ENCODE data around the gene IP6K1.

Gene IP6K1

DNA sequence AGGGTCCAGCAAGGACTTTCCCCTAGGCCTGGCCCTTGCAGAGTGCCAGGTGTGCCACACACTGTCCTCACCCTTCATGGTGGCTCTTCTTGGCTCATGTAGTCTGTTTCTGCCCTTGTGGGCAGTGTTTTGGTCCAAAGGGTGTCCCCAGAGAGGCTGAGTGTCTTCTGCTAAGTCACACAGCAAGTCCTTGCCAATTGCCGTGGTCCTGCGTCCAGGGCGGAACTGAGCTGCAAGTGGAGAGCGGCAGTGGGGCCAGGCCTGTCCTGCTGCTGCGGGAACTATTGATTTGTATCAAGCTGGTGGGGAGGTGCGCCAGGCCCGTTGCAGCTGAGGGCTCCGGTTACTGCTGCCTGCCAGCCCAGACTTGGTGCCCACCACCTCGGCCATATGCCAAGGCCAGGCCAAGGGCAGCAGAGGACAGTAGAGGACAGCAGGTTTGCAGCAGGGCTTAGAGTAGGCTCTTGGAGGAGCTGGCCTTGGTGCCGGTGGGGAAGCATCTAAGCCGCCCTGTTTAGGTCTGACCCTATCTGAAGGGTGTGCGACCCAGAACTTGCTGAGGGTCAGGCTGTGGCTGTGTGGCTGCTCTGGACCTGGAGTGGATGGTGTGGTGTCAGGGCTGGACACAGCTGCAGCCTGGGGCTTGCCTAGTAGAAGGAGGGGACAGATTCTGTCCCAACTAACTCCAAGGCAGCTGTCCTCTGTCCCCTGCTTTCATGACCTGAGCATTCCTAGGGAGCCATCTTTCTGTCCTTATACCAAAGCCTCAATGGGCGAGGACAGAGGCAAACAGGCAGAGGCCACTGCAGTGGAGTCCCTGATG is 71.4 kb downstream of the IP6K1 start:
- no peaks in the 10 kb centered on the region for H3K9me3 ChIP-seq (ENCODE audit: control insufficient read depth in 5 of 5, low read length in 5 of 5)
- H3K27me3 ChIP-seq (ENCODE audit: control insufficient read depth in 5 of 5, insufficient read depth in 4 of 5, low read length in 5 of 5) = peaks cover 0 to 2% (median 0%) of the 10 kb centered on the region in 5 donors
- no peak overlapping the region for H3K27ac ChIP-seq (ENCODE audit: low read depth, low read length)
- H3K4me1 ChIP-seq (ENCODE audit: control insufficient read depth in 5 of 5, insufficient read depth in 5 of 5, low read length in 5 of 5) = peaks cover 0 to 21% (median 16%) of the 10 kb centered on the region in 5 donors
- H3K9ac ChIP-seq (ENCODE audit: low read length in 5 of 5) = no peak overlapping the region
- no peak overlapping the region for H3K4me3 ChIP-seq (ENCODE audit: low read depth in 1 of 5, low read length in 5 of 5)
- peaks cover 0 to 56% (median 30%) of the 10 kb centered on the region in 5 donors for H3K36me3 ChIP-seq (ENCODE audit: control insufficient read depth in 5 of 5, insufficient read depth in 5 of 5, low read length in 5 of 5)

GRCh38 chr3:49713336-49714105 is 72.8 kb downstream of the IP6K1 start:
- Histone ChIP-seq H3K36me3 (ENCODE audit: control insufficient read depth in 5 of 5, insufficient read depth in 5 of 5, low read length in 5 of 5) (peaks cover 0 to 56% (median 31%) of the 10 kb centered on the region in 5 donors), H3K4me1 (ENCODE audit: control insufficient read depth in 5 of 5, insufficient read depth in 5 of 5, low read length in 5 of 5) (peaks cover 0 to 8% (median 3%) of the 10 kb centered on the region in 5 donors), H3K9me3 (ENCODE audit: control insufficient read depth in 5 of 5, low read length in 5 of 5) (no peaks in the 10 kb centered on the region), H3K27me3 (ENCODE audit: control insufficient read depth in 5 of 5, insufficient read depth in 4 of 5, low read length in 5 of 5) (no peaks in the 10 kb centered on the region), H3K27ac (ENCODE audit: low read depth, low read length) (no peak overlapping the region), H3K9ac (ENCODE audit: low read length in 5 of 5) (no peak overlapping the region), H3K4me3 (ENCODE audit: low read depth in 1 of 5, low read length in 5 of 5) (no peak overlapping the region)

DNA sequence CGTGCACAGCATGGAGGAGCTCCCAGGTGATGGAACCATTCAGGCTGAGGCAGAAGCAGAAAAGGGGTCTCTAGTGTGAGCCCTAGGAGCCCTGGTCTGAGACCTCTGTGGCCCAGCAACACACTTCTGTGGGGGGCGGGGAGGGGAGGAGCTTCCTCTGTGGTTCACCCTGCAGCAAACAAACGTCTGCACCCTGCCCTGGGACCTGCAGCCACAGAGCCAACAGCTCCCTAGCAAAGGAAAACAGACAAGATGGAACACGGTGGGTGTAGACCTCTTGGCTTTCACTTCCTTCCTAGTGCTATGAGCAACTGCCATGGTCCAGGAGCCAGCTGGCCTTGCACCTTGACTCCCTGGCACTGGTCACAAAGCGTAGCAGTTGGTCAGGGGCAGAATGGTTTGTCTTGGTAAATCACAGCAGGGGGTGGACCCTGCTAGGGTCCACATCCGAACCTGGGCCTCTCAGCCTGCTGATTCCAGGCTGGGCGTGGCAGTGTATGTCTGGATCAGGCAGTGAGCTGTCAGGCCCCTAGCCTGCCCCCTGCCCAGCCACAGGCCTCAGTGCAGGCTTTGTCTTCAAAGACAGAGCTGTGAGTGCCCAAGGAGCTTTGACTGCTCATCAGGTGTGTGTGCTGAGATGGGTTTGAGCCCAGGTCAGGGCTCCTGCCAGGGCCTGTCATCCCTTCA is 73.6 kb downstream of the IP6K1 start:
- H3K9me3 ChIP-seq (ENCODE audit: control insufficient read depth in 5 of 5, low read length in 5 of 5) = no peaks in the 10 kb centered on the region
- H3K27ac ChIP-seq (ENCODE audit: low read depth, low read length) = no peak overlapping the region
- H3K4me1 ChIP-seq (ENCODE audit: control insufficient read depth in 5 of 5, insufficient read depth in 5 of 5, low read length in 5 of 5) = peaks cover 0 to 3% (median 0%) of the 10 kb centered on the region in 5 donors
- no peak overlapping the region for H3K4me3 ChIP-seq (ENCODE audit: low read depth in 1 of 5, low read length in 5 of 5)
- no peaks in the 10 kb centered on the region for H3K27me3 ChIP-seq (ENCODE audit: control insufficient read depth in 5 of 5, insufficient read depth in 4 of 5, low read length in 5 of 5)
- peaks cover 0 to 61% (median 37%) of the 10 kb centered on the region in 5 donors for H3K36me3 ChIP-seq (ENCODE audit: control insufficient read depth in 5 of 5, insufficient read depth in 5 of 5, low read length in 5 of 5)
- H3K9ac ChIP-seq (ENCODE audit: low read length in 5 of 5) = no peak overlapping the region

DNA sequence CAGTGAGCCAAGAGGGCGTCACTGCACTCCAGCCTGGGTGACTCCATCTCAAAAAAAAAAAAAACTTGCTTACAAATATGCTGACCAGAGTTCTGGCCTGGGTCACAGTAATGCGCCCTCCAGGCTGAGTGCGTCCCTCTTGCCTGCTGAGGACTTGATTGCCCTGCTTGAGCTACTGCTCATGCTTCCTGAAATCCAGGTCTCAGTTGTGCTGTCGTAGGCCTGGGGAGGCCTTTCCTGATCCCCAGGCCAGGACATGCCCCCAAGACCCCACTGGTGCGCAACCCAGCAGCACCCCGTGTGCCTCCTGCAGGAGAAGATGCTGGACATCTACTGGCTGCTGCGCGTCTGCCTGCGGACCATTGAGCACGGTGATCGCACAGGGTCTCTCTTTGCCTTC is 74.2 kb downstream of the IP6K1 start:
- H3K9ac ChIP-seq (ENCODE audit: low read length in 5 of 5) = no peak overlapping the region
- H3K4me1 ChIP-seq (ENCODE audit: control insufficient read depth in 5 of 5, insufficient read depth in 5 of 5, low read length in 5 of 5) = peaks cover 0 to 3% (median 0%) of the 10 kb centered on the region in 5 donors
- peaks cover 0 to 64% (median 40%) of the 10 kb centered on the region in 5 donors for H3K36me3 ChIP-seq (ENCODE audit: control insufficient read depth in 5 of 5, insufficient read depth in 5 of 5, low read length in 5 of 5)
- no peak overlapping the region for H3K4me3 ChIP-seq (ENCODE audit: low read depth in 1 of 5, low read length in 5 of 5)
- H3K9me3 ChIP-seq (ENCODE audit: control insufficient read depth in 5 of 5, low read length in 5 of 5) = no peaks in the 10 kb centered on the region
- no peaks in the 10 kb centered on the region for H3K27me3 ChIP-seq (ENCODE audit: control insufficient read depth in 5 of 5, insufficient read depth in 4 of 5, low read length in 5 of 5)
- H3K27ac ChIP-seq (ENCODE audit: low read depth, low read length) = no peak overlapping the region

GRCh38 chr3:49711489-49711888 is 74.9 kb downstream of the IP6K1 start:
- Histone ChIP-seq H3K27ac (ENCODE audit: low read depth, low read length) (no peak overlapping the region), H3K4me3 (ENCODE audit: low read depth in 1 of 5, low read length in 5 of 5) (no peak overlapping the region), H3K36me3 (ENCODE audit: control insufficient read depth in 5 of 5, insufficient read depth in 5 of 5, low read length in 5 of 5) (peaks cover 0 to 69% (median 44%) of the 10 kb centered on the region in 5 donors), H3K4me1 (ENCODE audit: control insufficient read depth in 5 of 5, insufficient read depth in 5 of 5, low read length in 5 of 5) (no peaks in the 10 kb centered on the region), H3K27me3 (ENCODE audit: control insufficient read depth in 5 of 5, insufficient read depth in 4 of 5, low read length in 5 of 5) (no peaks in the 10 kb centered on the region), H3K9me3 (ENCODE audit: control insufficient read depth in 5 of 5, low read length in 5 of 5) (no peaks in the 10 kb centered on the region), H3K9ac (ENCODE audit: low read length in 5 of 5) (no peak overlapping the region)

GRCh38 chr3:49709852-49710251 is 76.5 kb downstream of the IP6K1 start:
- no peak overlapping the region for H3K9ac ChIP-seq (ENCODE audit: low read length in 5 of 5)
- H3K36me3 ChIP-seq (ENCODE audit: control insufficient read depth in 5 of 5, insufficient read depth in 5 of 5, low read length in 5 of 5) = peaks cover 0 to 69% (median 49%) of the 10 kb centered on the region in 5 donors
- H3K9me3 ChIP-seq (ENCODE audit: control insufficient read depth in 5 of 5, low read length in 5 of 5) = no peaks in the 10 kb centered on the region
- no peaks in the 10 kb centered on the region for H3K4me1 ChIP-seq (ENCODE audit: control insufficient read depth in 5 of 5, insufficient read depth in 5 of 5, low read length in 5 of 5)
- no peak overlapping the region for H3K27ac ChIP-seq (ENCODE audit: low read depth, low read length)
- H3K4me3 ChIP-seq (ENCODE audit: low read depth in 1 of 5, low read length in 5 of 5) = no peak overlapping the region
- no peaks in the 10 kb centered on the region for H3K27me3 ChIP-seq (ENCODE audit: control insufficient read depth in 5 of 5, insufficient read depth in 4 of 5, low read length in 5 of 5)

- peaks cover 0 to 68% (median 54%) of the 10 kb centered on the region in 5 donors for H3K36me3 ChIP-seq (ENCODE audit: control insufficient read depth in 5 of 5, insufficient read depth in 5 of 5, low read length in 5 of 5)
- H3K4me3 ChIP-seq (ENCODE audit: low read depth in 1 of 5, low read length in 5 of 5) = no peak overlapping the region
- no peaks in the 10 kb centered on the region for H3K4me1 ChIP-seq (ENCODE audit: control insufficient read depth in 5 of 5, insufficient read depth in 5 of 5, low read length in 5 of 5)
- no peak overlapping the region for H3K27ac ChIP-seq (ENCODE audit: low read depth, low read length)
- peak overlapping the region in 1 of 5 donors; percentile 26 for H3K9ac ChIP-seq (ENCODE audit: low read length in 5 of 5)
- no peaks in the 10 kb centered on the region for H3K27me3 ChIP-seq (ENCODE audit: control insufficient read depth in 5 of 5, insufficient read depth in 4 of 5, low read length in 5 of 5)
- H3K9me3 ChIP-seq (ENCODE audit: control insufficient read depth in 5 of 5, low read length in 5 of 5) = no peaks in the 10 kb centered on the region
These were observed 79.2 kb downstream of the IP6K1 start for GRCh38 chr3:49707113-49707480.

GRCh38 chr3:49706456-49707112 is 79.8 kb downstream of the IP6K1 start:
- Histone ChIP-seq H3K9ac (ENCODE audit: low read length in 5 of 5) (peak overlapping the region in 1 of 5 donors; percentile 23), H3K9me3 (ENCODE audit: control insufficient read depth in 5 of 5, low read length in 5 of 5) (no peaks in the 10 kb centered on the region), H3K27ac (ENCODE audit: low read depth, low read length) (no peak overlapping the region), H3K4me3 (ENCODE audit: low read depth in 1 of 5, low read length in 5 of 5) (no peak overlapping the region), H3K36me3 (ENCODE audit: control insufficient read depth in 5 of 5, insufficient read depth in 5 of 5, low read length in 5 of 5) (peaks cover 0 to 68% (median 57%) of the 10 kb centered on the region in 5 donors), H3K27me3 (ENCODE audit: control insufficient read depth in 5 of 5, insufficient read depth in 4 of 5, low read length in 5 of 5) (no peaks in the 10 kb centered on the region), H3K4me1 (ENCODE audit: control insufficient read depth in 5 of 5, insufficient read depth in 5 of 5, low read length in 5 of 5) (no peaks in the 10 kb centered on the region)

DNA sequence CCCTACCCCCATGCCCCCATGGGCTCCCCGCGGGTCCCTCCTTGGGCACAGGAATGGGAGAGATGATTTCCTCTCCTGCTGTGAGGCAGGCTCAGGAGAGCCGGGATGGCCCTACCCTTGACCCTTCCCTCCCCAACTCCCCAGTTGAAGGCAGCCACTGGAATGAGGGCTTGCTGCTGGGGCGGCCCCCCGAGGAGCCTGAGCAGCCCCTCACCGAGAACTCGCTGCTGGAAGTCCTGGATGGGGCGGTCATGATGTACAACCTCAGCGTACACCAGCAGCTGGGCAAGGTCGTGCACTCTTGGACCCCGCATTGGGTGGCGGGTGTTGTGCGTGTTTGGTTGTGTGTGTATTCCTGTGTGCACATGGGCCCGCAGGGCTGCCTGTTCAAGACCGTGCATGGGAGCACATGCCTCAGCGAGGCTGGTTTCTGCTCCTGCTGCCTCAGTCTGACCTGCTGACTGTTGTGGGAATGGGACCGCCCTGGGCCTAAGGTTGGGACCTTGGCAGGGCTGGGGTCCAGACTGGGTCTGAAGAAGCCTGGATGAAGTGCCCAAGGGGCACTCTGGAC is 80.9 kb downstream of the IP6K1 start:
- no peak overlapping the region for H3K27ac ChIP-seq (ENCODE audit: low read depth, low read length)
- no peaks in the 10 kb centered on the region for H3K27me3 ChIP-seq (ENCODE audit: control insufficient read depth in 5 of 5, insufficient read depth in 4 of 5, low read length in 5 of 5)
- H3K4me1 ChIP-seq (ENCODE audit: control insufficient read depth in 5 of 5, insufficient read depth in 5 of 5, low read length in 5 of 5) = peaks cover 0 to 3% (median 0%) of the 10 kb centered on the region in 5 donors
- no peak overlapping the region for H3K4me3 ChIP-seq (ENCODE audit: low read depth in 1 of 5, low read length in 5 of 5)
- H3K9me3 ChIP-seq (ENCODE audit: control insufficient read depth in 5 of 5, low read length in 5 of 5) = no peaks in the 10 kb centered on the region
- peaks cover 0 to 73% (median 63%) of the 10 kb centered on the region in 5 donors for H3K36me3 ChIP-seq (ENCODE audit: control insufficient read depth in 5 of 5, insufficient read depth in 5 of 5, low read length in 5 of 5)
- H3K9ac ChIP-seq (ENCODE audit: low read length in 5 of 5) = no peak overlapping the region

Measured in subcutaneous abdominal adipose tissue (tissue), 5 donors.